ENCODE results near the gene ABCC4.

DNA sequence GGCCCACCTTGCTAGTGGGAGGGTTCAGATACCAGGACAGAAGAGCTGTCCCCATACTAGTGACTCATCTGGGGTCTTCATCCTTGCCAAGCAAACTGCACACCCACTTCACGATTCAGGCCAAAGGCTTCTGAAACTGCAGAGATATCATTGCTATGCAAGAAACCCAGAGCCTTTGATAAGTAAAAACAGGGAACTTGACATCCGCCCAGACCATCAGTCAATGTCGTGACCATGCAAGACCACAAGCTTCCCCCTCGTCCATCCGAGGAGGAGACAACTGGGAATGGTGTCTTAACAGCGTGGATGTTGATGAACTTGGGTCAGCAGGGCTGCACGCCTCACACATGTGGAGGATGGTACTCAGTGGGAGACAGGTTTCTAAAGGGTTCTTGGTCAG is 58.0 kb downstream of the ABCC4 start:
- TF ChIP-seq CTCF (IDR thresholded peaks at IDR 0.05) (no peak), POLR2A (IDR thresholded peaks at IDR 0.05) (no peak)
